Endothelial cell of umbilical vein (primary cell): ENCODE data around the gene WDR55. TPM values are rescaled to one million over a fixed set of nuclear protein-coding genes. Genes with fewer than 3 reads are reported as not detected.

Source experiments
- BruUV-seq: library from RNA; stranded (reverse); fragments of 400-500 nt; replicated peaks from 2 replicates; lab custom pipeline; 2021; lab: Mats Ljungman, UMichigan
- CTCF ChIA-PET: fragments of 300-600, 350-600 bp; sonication (Branson Sonifier 250); formaldehyde crosslinking; loops from one replicate; lab custom pipeline; 2021; ENCODE audit warnings: antibody characterized with exemption, inconsistent platforms; lab: Charles Lee
- POLR2A ChIA-PET: fragments of 300-600, 350-600 bp; sonication (Branson Sonifier 250); formaldehyde crosslinking; loops from one replicate; lab custom pipeline; 2021; ENCODE audit warnings: antibody characterized with exemption, inconsistent platforms; lab: Charles Lee
- DNase-seq: peaks from one replicate; pipeline ENCODE4 v3.0.0-alpha.2; 2011; ENCODE audit warnings: low read depth, low spot score
- FAIRE-seq: peaks from 2 replicates; lab custom pipeline; 2011; peaks lifted over from hg19 to GRCh38; lab: Jason Lieb, UNC
- H2AFZ ChIP-seq: 2 replicates; pipeline ENCODE4 v1.6.0; 2012; ENCODE audit warnings: low read depth, low read length, control low read depth, inconsistent platforms
- H3K27ac ChIP-seq: 2 replicates; pipeline ENCODE4 v1.5.1; 2011; ENCODE audit warnings: low read depth, mild to moderate bottlenecking, control low read depth, low read length, moderate library complexity; ENCODE audit not compliant: insufficient read depth
- H3K27me3 ChIP-seq, 2 experiments: 2 replicates each; pipeline versions ENCODE4 v1.6.0 to v1.6.1; 2011; ENCODE audit warnings: low read length in 2 of 2, mixed read lengths in 1 of 2; ENCODE audit not compliant: control insufficient read depth in 2 of 2, insufficient read depth in 2 of 2
- H3K36me3 ChIP-seq, 2 experiments: 2 replicates in 1 of 2; 3 replicates in 1 of 2; pipeline ENCODE4 v1.5.1; 2011; ENCODE audit warnings: low read length in 2 of 2, mild to moderate bottlenecking in 1 of 2, moderate library complexity in 1 of 2; ENCODE audit not compliant: control insufficient read depth in 2 of 2, insufficient read depth in 2 of 2; ENCODE audit errors: extremely low read depth in 1 of 2
- H3K4me1 ChIP-seq: 3 replicates; pipeline ENCODE4 v1.5.1; 2011; ENCODE audit warnings: mild to moderate bottlenecking, low read length; ENCODE audit not compliant: control insufficient read depth, insufficient read depth; ENCODE audit errors: extremely low read depth
- H3K4me2 ChIP-seq: 2 replicates; pipeline ENCODE4 v1.6.1; 2011; ENCODE audit warnings: low read length, control low read depth, mixed read lengths; ENCODE audit not compliant: insufficient read depth
- H3K4me3 ChIP-seq, 3 experiments: fragments of 200-600 bp in 1 of 3; sonication (generic), shearing (Covaris generic) in 1 of 3; replicated peaks in 1 of 3; 2 replicates each; pipeline ENCODE4 v1.5.1; 2011 to 2016; ENCODE audit warnings: control low read depth in 3 of 3, low read length in 3 of 3, mild to moderate bottlenecking in 2 of 3, inconsistent platforms in 1 of 3, low read depth in 1 of 3, moderate library complexity in 1 of 3; ENCODE audit not compliant: insufficient read depth in 1 of 3
- H3K79me2 ChIP-seq: 2 replicates; pipeline ENCODE4 v1.6.0; 2012; ENCODE audit warnings: low read length, inconsistent platforms; ENCODE audit not compliant: control insufficient read depth, insufficient read depth
- H3K9ac ChIP-seq: replicated peaks from 2 replicates; pipeline ENCODE3; 2011; ENCODE audit warnings: low read length, control low read depth; ENCODE audit not compliant: insufficient read depth; ENCODE audit errors: extremely low read depth
- H3K9me1 ChIP-seq: replicated peaks from 3 replicates; pipeline ENCODE4 v1.6.0; 2011; ENCODE audit warnings: mild to moderate bottlenecking, low read length; ENCODE audit not compliant: control insufficient read depth, insufficient read depth; ENCODE audit errors: extremely low read depth
- H3K9me3 ChIP-seq: replicated peaks from 2 replicates; pipeline ENCODE4 v1.5.1; 2012; ENCODE audit warnings: low read length, inconsistent platforms; ENCODE audit not compliant: control insufficient read depth, insufficient read depth
- H4K20me1 ChIP-seq: replicated peaks from 2 replicates; pipeline ENCODE3; 2011; ENCODE audit warnings: mild to moderate bottlenecking, low read length; ENCODE audit not compliant: control insufficient read depth, insufficient read depth; ENCODE audit errors: extremely low read depth
- CTCF ChIP-seq, 2 donors: IDR thresholded peaks; 1 replicate in 1 of 2; 2 replicates in 1 of 2; pipeline ENCODE4 v1.5.1; 2011; ENCODE audit warnings: low read length in 2 of 2, mild to moderate bottlenecking in 2 of 2, moderate library complexity in 2 of 2, control low read depth in 1 of 2, inconsistent platforms in 1 of 2, low read depth in 1 of 2; ENCODE audit not compliant: insufficient read depth in 1 of 2; ENCODE audit errors: extremely low read depth in 1 of 2
- EZH2 ChIP-seq: IDR thresholded peaks from 2 replicates; pipeline ENCODE4 v1.6.1; 2012; ENCODE audit warnings: borderline replicate concordance, low read depth, mild to moderate bottlenecking, moderate library complexity, low read length, inconsistent platforms; ENCODE audit not compliant: severe bottlenecking
- FOS ChIP-seq: IDR thresholded peaks from 2 replicates; pipeline ENCODE4 v1.6.1; 2011; ENCODE audit warnings: mild to moderate bottlenecking, low read length, moderate library complexity, borderline replicate concordance; ENCODE audit not compliant: insufficient read depth
- GATA2 ChIP-seq: IDR thresholded peaks from 2 replicates; pipeline ENCODE4 v1.7.0; 2011; ENCODE audit warnings: low read depth, mild to moderate bottlenecking, moderate library complexity, mixed read lengths, low read length; ENCODE audit not compliant: insufficient read length, insufficient read depth
- JUN ChIP-seq: IDR thresholded peaks from 2 replicates; pipeline ENCODE4 v1.6.1; 2011; ENCODE audit warnings: borderline replicate concordance, low read depth; ENCODE audit not compliant: insufficient read length, insufficient read depth
- MAX ChIP-seq: IDR thresholded peaks from 2 replicates; pipeline ENCODE4 v1.6.1; 2011; ENCODE audit not compliant: insufficient read depth, insufficient read length
- MYC ChIP-seq: IDR thresholded peaks from one replicate; pipeline ENCODE4 v1.6.1; 2011; ENCODE audit warnings: mild to moderate bottlenecking, low read depth, low read length
- POLR2A ChIP-seq: IDR thresholded peaks from 2 replicates; pipeline ENCODE4 v1.6.1; 2012; ENCODE audit warnings: low read depth, mild to moderate bottlenecking, control low read depth, low read length
- POLR2AphosphoS5 ChIP-seq: IDR thresholded peaks from 2 replicates; pipeline ENCODE4 v1.6.1; 2012; ENCODE audit warnings: low read depth, mild to moderate bottlenecking, control low read depth, low read length, moderate library complexity; ENCODE audit not compliant: insufficient read depth
- dilution Hi-C: fragments of 300-500 bp; cut with MboI; formaldehyde crosslinking; loops from one replicate; pipeline ENCODE4 v1.15.0; 2019; ENCODE audit warnings: low sequenced_read_pairs; ENCODE audit not compliant: extremely low pct_ligation_motif_present
- intact Hi-C: fragments of 100-400 bp; cut with micrococcal nuclease; formaldehyde crosslinking; loops from one replicate; pipeline ENCODE4 v1.10.0; 2022
- polyA plus RNA-seq, 4 experiments: library from polyadenylated mRNA; depleted of rRNA in 3 of 4; stranded (reverse) in 3 of 4; unstranded in 1 of 4; fragments of >200 nt; gene quantifications; 2 replicates each; pipeline versions ENCODE4 v1.2.1 to v1.2.3, GENCODE V29; 2011 to 2012; ENCODE audit warnings: missing spikeins in 1 of 4
- total RNA-seq: library from RNA; stranded (reverse); gene quantifications from 2 replicates; pipeline ENCODE4 v1.2.3, GENCODE V29; 2021

The WDR55 gene
- total and polyA plus RNA-seq, 2 donors (not counting 3 experiments of a cell fraction or from before 2014, with no cell fraction given) = 17.5 to 25.3 TPM

GRCh38 chr5:140632366-140633020 is 32.2 kb upstream of the WDR55 start:
- Histone ChIP-seq H3K9ac (no peak overlapping the region), H3K4me1 (peaks cover 15% of the 10 kb centered on the region), H3K4me3 (peak overlapping the region; percentile 28 to 57 (median 47)), H2AFZ (peak overlapping the region; percentile 99), H3K36me3 (no peaks in the 10 kb centered on the region), H3K27me3 (peaks cover 0 to 3% of the 10 kb centered on the region in 2 experiments), H3K79me2 (no peaks in the 10 kb centered on the region), H3K27ac (no peak overlapping the region), H3K9me1 (no peaks in the 10 kb centered on the region), H4K20me1 (no peaks in the 10 kb centered on the region), H3K9me3 (no peaks in the 10 kb centered on the region), H3K4me2 (peak overlapping the region; percentile 88)
- no peak for TF ChIP-seq POLR2A
- TF ChIP-seq EZH2 = peak; percentile 70
- intact Hi-C loops = loop anchor here (10.0 kb wide), 1 partner anchor 388 kb away; no protein-coding TSS in a partner anchor
- dilution Hi-C loops = no loop called here
- FAIRE-seq (peak; percentile 85), DNase-seq (peak; percentile 67)
- BruUV-seq = no TSS peak
- CTCF ChIA-PET = interaction anchor here (0.6 to 5.4 kb wide), 14 partner anchors 9 to 273 kb away, joined by 3 to 108 read pairs (median 4); partner anchors contain the start of genes ANKHD1, EIF4EBP3 and SRA1
- POLR2A ChIA-PET = interaction anchor here (0.7 kb wide), 1 partner anchor 43 kb away, joined by 3 read pairs; no protein-coding TSS in a partner anchor

- peak within 1 kb of the TSS; percentile 28 to 57 (median 47) for H3K4me3 ChIP-seq
These were observed 31.7 kb upstream of the WDR55 start, which contains the start of gene CD14 for GRCh38 chr5:140633021-140633471. Gene CD14, minus strand, starts transcription at chr5:140633175. Its CDS starts 104 bp downstream, at chr5:140633071.

More at GRCh38 chr5:140633021-140633471, 31.7 kb upstream of the WDR55 start, which contains the start of gene CD14:
- intact Hi-C loops (loop anchor here (10.0 kb wide), 1 partner anchor 388 kb away; no protein-coding TSS in a partner anchor), dilution Hi-C loops (no loop called here)
- H3K9me1 ChIP-seq = no peaks in the 10 kb centered on the region
- H2AFZ ChIP-seq = peak within 1 kb of the TSS; percentile 99
- H3K79me2 ChIP-seq = no peaks in the 10 kb centered on the region
- H3K27me3 ChIP-seq = peaks cover 0 to 3% of the 10 kb centered on the region in 2 experiments
- FAIRE-seq = peak; percentile 4
- no peaks in the 10 kb centered on the region for H3K9me3 ChIP-seq
- H3K27ac ChIP-seq = no peak within 1 kb of the TSS
- DNase-seq = no peak
- POLR2A ChIA-PET = interaction anchor here (0.7 kb wide), 1 partner anchor 44 kb away, joined by 3 read pairs; no protein-coding TSS in a partner anchor
- no peaks in the 10 kb centered on the region for H4K20me1 ChIP-seq
- H3K9ac ChIP-seq = no peak within 1 kb of the TSS
- H3K4me1 ChIP-seq = peaks cover 15% of the 10 kb centered on the region
- no TSS peak for BruUV-seq
- no peaks in the 10 kb centered on the region for H3K36me3 ChIP-seq
- CTCF ChIA-PET = interaction anchor here (0.6 to 5.4 kb wide), 14 partner anchors 9 to 274 kb away, joined by 3 to 108 read pairs (median 4); partner anchors contain the start of genes ANKHD1, EIF4EBP3 and SRA1
- TF ChIP-seq CTCF (IDR thresholded peaks at IDR 0.05; ENCODE audit: extremely low read depth in 1 of 2, insufficient read depth in 1 of 2, low read depth in 1 of 2, low read length in 2 of 2) (no peak), JUN (no peak), POLR2A (no peak), MAX (no peak), GATA2 (no peak), POLR2AphosphoS5 (no peak), MYC (no peak), FOS (no peak), EZH2 (no peak)
- peak within 1 kb of the TSS; percentile 88 for H3K4me2 ChIP-seq
